AG09319 (cell line): ENCODE data around the gene MDM4.

Experiments used
- DNase-seq: peaks from one replicate; pipeline ENCODE4 v3.0.0-alpha.2; 2010; ENCODE audit warnings: low read depth; ENCODE audit errors: extremely low read depth
- TF ChIP-seq, protein P1 (sequence below): IDR thresholded peaks from 2 replicates; pipeline ENCODE4 v1.5.1; 2011; ENCODE audit warnings: low read depth, mild to moderate bottlenecking, inconsistent platforms, low read length, moderate library complexity

The MDM4 gene

DNA sequence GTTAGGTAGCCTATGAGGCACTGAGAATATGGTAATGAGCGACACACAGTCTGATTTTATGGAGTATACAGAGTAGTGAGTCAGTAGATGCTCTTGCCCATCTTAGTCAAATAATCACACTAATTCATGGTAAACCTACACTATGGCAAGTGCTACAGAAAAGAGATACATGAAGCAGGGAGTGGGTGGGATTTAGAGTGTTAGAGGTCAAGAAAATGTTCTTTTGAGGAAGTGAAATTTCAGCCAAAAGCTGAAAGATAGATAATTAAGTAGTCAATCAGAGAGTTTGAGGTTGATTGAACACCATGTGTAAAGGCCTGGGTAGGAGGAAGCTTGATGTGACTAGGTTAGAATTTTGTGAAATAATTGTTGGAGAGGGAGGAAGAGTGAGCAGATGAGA is 14.7 kb downstream of the MDM4 start:
- no peak for DNase-seq

DNA sequence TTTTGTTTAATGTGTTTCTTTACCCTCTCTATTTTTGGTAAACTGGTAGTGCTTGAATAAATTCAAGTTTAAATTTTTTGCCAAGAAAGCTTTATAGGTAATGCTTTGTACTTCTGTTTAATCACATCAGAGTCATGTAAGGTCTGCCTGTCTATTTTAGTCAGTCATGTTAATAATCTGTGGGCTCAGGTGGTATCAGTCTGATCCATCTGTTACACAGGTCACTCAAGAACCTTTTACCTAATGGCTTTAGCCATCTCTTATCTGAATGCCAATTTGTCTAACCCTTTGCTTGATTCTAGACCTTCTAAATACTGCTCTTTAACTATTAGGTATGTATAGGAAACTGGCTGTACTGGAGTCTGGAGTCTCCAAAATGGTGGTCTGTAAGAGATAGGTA is 16.6 kb downstream of the MDM4 start:
- DNase-seq, result no peak
- TF ChIP-seq, protein P1, sequence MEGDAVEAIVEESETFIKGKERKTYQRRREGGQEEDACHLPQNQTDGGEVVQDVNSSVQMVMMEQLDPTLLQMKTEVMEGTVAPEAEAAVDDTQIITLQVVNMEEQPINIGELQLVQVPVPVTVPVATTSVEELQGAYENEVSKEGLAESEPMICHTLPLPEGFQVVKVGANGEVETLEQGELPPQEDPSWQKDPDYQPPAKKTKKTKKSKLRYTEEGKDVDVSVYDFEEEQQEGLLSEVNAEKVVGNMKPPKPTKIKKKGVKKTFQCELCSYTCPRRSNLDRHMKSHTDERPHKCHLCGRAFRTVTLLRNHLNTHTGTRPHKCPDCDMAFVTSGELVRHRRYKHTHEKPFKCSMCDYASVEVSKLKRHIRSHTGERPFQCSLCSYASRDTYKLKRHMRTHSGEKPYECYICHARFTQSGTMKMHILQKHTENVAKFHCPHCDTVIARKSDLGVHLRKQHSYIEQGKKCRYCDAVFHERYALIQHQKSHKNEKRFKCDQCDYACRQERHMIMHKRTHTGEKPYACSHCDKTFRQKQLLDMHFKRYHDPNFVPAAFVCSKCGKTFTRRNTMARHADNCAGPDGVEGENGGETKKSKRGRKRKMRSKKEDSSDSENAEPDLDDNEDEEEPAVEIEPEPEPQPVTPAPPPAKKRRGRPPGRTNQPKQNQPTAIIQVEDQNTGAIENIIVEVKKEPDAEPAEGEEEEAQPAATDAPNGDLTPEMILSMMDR, result no peak

More for the DNA sequence above, 14.7 kb downstream of the MDM4 start:
- TF ChIP-seq, protein P1, result no peak

DNA sequence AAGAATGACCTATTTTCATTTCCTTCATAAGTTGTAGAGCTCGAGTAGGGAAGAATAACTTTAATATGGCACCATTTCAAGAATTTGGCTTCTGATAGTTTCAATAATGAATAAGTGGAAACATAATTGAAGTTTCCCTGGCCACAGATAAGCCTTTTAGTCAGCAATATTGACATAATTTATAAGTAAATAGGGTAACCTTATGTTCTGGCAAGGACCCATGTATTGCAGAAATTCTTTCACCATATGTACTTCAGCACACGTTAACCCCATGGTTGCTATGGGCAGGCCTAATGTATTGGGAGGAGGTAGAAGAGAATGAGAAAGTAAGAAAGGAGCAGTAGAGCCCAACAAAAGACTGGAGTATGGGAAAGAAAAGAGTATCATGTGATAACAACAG is 25.4 kb downstream of the MDM4 start:
- TF ChIP-seq, protein P1, result no peak
- no peak for DNase-seq

DNA sequence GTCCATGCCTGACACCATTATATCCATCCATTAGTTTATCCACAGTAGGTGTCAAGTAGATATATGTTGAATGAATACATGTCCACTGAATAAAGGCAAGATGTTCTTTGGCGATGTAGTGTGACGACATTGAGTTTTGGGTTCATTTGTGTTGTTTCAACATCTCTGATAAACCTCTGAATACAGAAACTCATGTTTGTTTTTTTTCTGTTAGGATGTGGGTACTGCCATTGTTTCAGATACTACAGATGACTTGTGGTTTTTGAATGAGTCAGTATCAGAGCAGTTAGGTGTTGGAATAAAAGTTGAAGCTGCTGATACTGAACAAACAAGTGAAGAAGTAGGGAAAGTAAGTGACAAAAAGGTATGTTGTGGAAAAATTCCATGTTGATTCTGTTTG is 28.1 kb downstream of the MDM4 start:
- DNase-seq, result no peak
- TF ChIP-seq, protein P1, result no peak

DNA sequence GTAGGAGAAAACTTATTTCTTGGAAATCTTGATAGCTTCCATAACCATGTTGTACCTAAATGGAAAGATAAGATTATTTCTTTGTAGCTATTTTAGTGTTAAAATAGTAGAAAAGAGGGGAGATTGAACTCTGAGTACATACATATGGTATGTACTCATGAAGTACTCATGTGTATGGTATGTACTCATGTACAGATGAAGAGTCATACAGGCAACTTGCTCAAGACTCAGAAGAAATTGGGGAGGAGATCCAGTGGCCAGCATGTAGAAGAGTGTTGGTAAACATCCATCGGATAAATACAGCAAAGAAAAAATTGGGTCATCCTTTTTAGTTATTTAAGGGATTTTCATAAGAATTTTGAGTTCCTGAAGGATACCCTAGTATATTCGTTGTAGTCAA is 29.0 kb downstream of the MDM4 start:
- DNase-seq, result no peak
- TF ChIP-seq, protein P1, result no peak

DNA sequence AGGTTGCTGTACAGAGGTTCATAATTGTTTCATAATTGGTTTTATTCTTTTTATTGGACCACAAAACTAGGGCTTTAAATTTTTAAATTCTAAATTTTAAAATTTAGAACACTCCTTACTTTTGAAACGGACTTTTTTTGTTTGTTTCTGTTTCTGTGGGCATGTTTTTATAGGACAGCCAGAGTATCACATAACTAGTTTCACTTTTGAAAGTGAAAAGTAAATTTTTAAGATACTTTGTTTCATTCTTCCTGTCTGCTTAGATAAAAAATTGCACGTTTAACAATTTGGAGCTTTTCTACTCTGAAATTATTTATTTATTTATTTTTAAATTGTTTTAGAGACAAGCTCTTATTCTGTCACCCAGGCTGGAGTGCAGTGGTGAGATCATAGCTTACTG is 29.7 kb downstream of the MDM4 start:
- DNase-seq, result no peak
- TF ChIP-seq, protein P1, result no peak

DNA sequence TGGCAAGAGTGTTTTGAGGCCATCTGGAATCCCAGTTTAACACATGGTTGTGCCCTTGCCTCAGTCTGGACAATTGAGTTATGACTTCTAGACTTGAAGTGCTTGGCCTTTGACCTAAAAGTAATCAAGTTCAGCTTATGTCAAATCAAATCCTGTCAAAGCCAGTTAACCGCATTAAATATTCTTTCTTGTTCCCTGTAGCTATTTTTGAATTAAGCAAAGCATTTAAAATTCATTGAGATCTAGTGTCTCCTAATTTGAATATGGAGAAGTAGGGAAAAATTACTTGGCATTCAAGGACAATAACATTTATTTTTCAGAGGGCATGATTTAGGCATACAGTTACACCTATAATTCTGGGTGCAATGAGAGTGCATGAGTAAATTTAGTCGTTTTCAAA is 32.1 kb downstream of the MDM4 start:
- TF ChIP-seq, protein P1, result no peak
- no peak for DNase-seq
